BJ (cell line): ENCODE data around the gene RNF121. TPM values are rescaled to one million over a fixed set of nuclear protein-coding genes. Genes with fewer than 3 reads are reported as not detected.

Source experiments
- CTCF ChIA-PET: fragments of 350-600 bp; formaldehyde crosslinking; extraction: SDS; loops from one replicate; lab custom pipeline; 2021; ENCODE audit warnings: antibody characterized with exemption, inconsistent platforms; lab: Yijun Ruan, JAX
- POLR2A ChIA-PET: fragments of 300-600 bp; sonication (Branson Sonifier 250); formaldehyde crosslinking; extraction: SDS; loops from one replicate; lab custom pipeline; 2021; ENCODE audit warnings: antibody characterized with exemption; lab: Charles Lee
- DNase-seq: peaks from one replicate; pipeline ENCODE4 v3.0.0-alpha.2; 2011; ENCODE audit warnings: low read depth
- H3K27me3 ChIP-seq: 2 replicates; pipeline ENCODE4 v1.6.0; 2011; ENCODE audit warnings: low read length; ENCODE audit not compliant: control insufficient read depth, insufficient read depth
- H3K36me3 ChIP-seq: 2 replicates; pipeline ENCODE4 v1.5.1; 2011; ENCODE audit warnings: low read length; ENCODE audit not compliant: control insufficient read depth, insufficient read depth
- H3K4me3 ChIP-seq: 2 replicates; pipeline ENCODE4 v1.5.1; 2011; ENCODE audit warnings: low read depth, mild to moderate bottlenecking, control low read depth, low read length
- CTCF ChIP-seq: IDR thresholded peaks from 2 replicates; pipeline ENCODE4 v1.5.1; 2011; ENCODE audit warnings: low read depth, mild to moderate bottlenecking, control low read depth, inconsistent platforms, low read length, moderate library complexity; ENCODE audit not compliant: insufficient read depth
- polyA plus RNA-seq: library from polyadenylated mRNA; depleted of rRNA; stranded (reverse); fragments of >200 nt; gene quantifications from 2 replicates; pipeline ENCODE4 v1.2.3, GENCODE V29; 2011

The RNF121 gene
- polyA plus RNA-seq, 1 experiment, result 77.3 TPM

GRCh38 chr11:71991494-71991893 lies 62.6 kb downstream of the RNF121 start:
- POLR2A ChIA-PET, result no interaction called here
- Histone ChIP-seq H3K27me3 (no peaks in the 10 kb centered on the region), H3K4me3 (no peak overlapping the region), H3K36me3 (peaks cover 5% of the 10 kb centered on the region)
- no peak for TF ChIP-seq CTCF
- CTCF ChIA-PET, result interaction anchor here (1.0 to 3.2 kb wide), 2 partner anchors 14 to 231 kb away, joined by 3 to 13 read pairs; no protein-coding TSS in a partner anchor
- no peak for DNase-seq

- ChIA-PET POLR2A (no interaction called here), CTCF (interaction anchor here (1.0 to 3.2 kb wide), 2 partner anchors 15 to 230 kb away, joined by 3 to 13 read pairs; no protein-coding TSS in a partner anchor)
- Histone ChIP-seq H3K27me3 (no peaks in the 10 kb centered on the region), H3K36me3 (peaks cover 5% of the 10 kb centered on the region), H3K4me3 (no peak overlapping the region)
- DNase-seq, result no peak
- no peak for TF ChIP-seq CTCF
These were observed 63.4 kb downstream of the RNF121 start for GRCh38 chr11:71992136-71992730.

GRCh38 chr11:71994786-71995185 lies 65.9 kb downstream of the RNF121 start:
- TF ChIP-seq CTCF, result no peak
- DNase-seq, result no peak
- no peaks in the 10 kb centered on the region for H3K27me3 ChIP-seq
- CTCF ChIA-PET, result interaction anchor here (1.6 kb wide), 2 partner anchors 16 to 18 kb away, joined by 3 to 6 read pairs; no protein-coding TSS in a partner anchor
- H3K4me3 ChIP-seq, result no peak overlapping the region
- H3K36me3 ChIP-seq, result peaks cover 5% of the 10 kb centered on the region
- POLR2A ChIA-PET, result no interaction called here

- H3K36me3 ChIP-seq, result peaks cover 4% of the 10 kb centered on the region
- no peak for TF ChIP-seq CTCF
- CTCF ChIA-PET, result interaction anchor here (1.2 to 1.6 kb wide), 3 partner anchors 15 to 29 kb away, joined by 3 to 6 read pairs (median 3); no protein-coding TSS in a partner anchor
- H3K27me3 ChIP-seq, result no peaks in the 10 kb centered on the region
- no peak for DNase-seq
- no peak overlapping the region for H3K4me3 ChIP-seq
- POLR2A ChIA-PET, result interaction anchor here (0.6 kb wide), 1 partner anchor 19 kb away, joined by 4 read pairs; no protein-coding TSS in a partner anchor
These were observed 67.0 kb downstream of the RNF121 start for GRCh38 chr11:71995726-71996291.

- no peak for TF ChIP-seq CTCF
- no peak overlapping the region for H3K4me3 ChIP-seq
- H3K27me3 ChIP-seq, result no peaks in the 10 kb centered on the region
- peaks cover 7% of the 10 kb centered on the region for H3K36me3 ChIP-seq
- POLR2A ChIA-PET, result no interaction called here
- no peak for DNase-seq
- CTCF ChIA-PET, result interaction anchor here (0.8 to 1.2 kb wide), 2 partner anchors 13 to 29 kb away, joined by 3 read pairs; no protein-coding TSS in a partner anchor
These were observed 67.7 kb downstream of the RNF121 start for GRCh38 chr11:71996517-71996916.
